Left renal cortex interstitium (tissue), 4 donors: ENCODE data around the gene SPINK1. TPM values are rescaled to one million over a fixed set of nuclear protein-coding genes. Genes with fewer than 3 reads are reported as not detected.
"Not testable (repeated sequence)": the region's sequence is repeated elsewhere in the genome, so short reads cannot be mapped to it uniquely, and the experiment has no call there.

Experiments
- DNase-seq, 4 donors: peaks; one replicate each; pipeline ENCODE4 v3.0.0-alpha.2; 2013; ENCODE audit warnings: low read depth in 4 of 4, low spot score in 2 of 4, missing footprints in 1 of 4
- polyA plus RNA-seq, 4 donors: library from polyadenylated mRNA; unstranded; fragments of 120-200 nt; gene quantifications; one replicate each; pipeline ENCODE4 v1.2.1, GENCODE V29; 2013; ENCODE audit not compliant: insufficient read length in 4 of 4

SPINK1 gene
- polyA plus RNA-seq, result 10 to 100 TPM; 21.7 to 86.3 (median 42.9) TPM

- DNase-seq, result no peak
Measured at GRCh38 chr5:147831465-147831864, at the start of gene SPINK1. TSS of gene SPINK1 (minus strand) at chr5:147831671. CDS start at chr5:147831577, 94 bp downstream.

DNA sequence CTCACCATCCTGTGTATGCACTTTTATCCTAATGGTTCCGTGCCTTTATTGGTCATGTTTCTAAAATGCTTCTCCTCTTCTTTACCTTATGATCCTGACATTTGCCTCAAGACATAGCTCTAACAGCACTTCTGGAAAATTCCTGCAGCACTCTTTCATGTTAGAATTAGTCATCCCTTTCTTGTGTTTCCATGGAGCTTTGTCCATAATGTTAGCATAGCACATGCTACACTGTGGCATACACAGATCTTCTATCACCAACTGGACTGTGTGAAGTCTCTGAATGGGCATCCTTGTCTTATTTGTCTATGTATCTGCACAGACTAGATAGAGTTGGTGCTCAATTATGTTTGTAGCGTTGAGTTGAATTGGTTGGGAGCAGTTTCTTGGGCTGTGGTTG, 49.0 kb upstream of the SPINK1 start:
- no peak for DNase-seq

GRCh38 chr5:147879784-147880183, 48.3 kb upstream of the SPINK1 start:
- DNase-seq, result no peak

- DNase-seq, result no peak
Measured at GRCh38 chr5:147878066-147878759, 46.7 kb upstream of the SPINK1 start, which contains the start of gene SCGB3A2. TSS of gene SCGB3A2 (plus strand) at chr5:147878711. CDS start at chr5:147878804, 93 bp downstream.

DNA sequence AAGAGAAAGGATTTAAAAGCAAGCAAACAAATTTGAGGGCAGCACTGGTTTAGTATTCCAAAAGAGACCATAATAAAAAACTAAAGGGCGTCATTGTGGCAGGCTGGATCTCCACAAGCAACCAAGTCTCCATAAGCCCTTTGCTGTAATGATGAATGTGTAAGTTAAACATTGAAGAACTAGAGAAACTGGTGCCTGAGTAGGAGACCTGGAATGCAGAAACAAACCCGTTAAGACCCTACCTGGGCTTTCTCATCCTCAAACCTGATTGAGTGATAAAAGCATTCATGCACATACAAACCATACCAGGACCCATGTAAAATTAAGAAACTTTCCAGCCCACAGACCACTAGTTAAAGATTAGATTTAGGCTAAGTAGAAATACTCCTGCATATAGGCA, 45.2 kb upstream of the SPINK1 start:
- no peak for DNase-seq

DNA sequence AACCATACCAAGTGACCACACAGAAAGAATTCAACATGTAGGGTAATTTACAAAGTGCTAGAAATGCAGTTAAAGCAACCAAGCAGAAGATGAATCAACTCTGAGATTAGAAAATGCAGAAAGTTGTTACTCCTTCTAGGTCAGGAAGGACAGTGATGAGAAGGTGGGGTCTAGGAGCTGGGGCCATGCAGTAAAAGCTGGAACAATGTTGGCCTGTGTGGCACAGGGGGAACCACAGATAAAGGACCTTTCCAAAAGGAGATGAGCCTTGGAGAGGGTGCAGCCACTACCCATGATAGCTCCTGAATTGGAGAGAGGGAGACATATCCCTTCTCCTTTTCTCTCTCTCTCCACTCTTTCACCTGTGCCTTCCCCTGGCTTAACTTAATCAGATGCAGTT, 44.7 kb upstream of the SPINK1 start:
- DNase-seq, result no peak

GRCh38 chr5:147874910-147875367, 43.5 kb upstream of the SPINK1 start:
- DNase-seq, result no peak

DNA sequence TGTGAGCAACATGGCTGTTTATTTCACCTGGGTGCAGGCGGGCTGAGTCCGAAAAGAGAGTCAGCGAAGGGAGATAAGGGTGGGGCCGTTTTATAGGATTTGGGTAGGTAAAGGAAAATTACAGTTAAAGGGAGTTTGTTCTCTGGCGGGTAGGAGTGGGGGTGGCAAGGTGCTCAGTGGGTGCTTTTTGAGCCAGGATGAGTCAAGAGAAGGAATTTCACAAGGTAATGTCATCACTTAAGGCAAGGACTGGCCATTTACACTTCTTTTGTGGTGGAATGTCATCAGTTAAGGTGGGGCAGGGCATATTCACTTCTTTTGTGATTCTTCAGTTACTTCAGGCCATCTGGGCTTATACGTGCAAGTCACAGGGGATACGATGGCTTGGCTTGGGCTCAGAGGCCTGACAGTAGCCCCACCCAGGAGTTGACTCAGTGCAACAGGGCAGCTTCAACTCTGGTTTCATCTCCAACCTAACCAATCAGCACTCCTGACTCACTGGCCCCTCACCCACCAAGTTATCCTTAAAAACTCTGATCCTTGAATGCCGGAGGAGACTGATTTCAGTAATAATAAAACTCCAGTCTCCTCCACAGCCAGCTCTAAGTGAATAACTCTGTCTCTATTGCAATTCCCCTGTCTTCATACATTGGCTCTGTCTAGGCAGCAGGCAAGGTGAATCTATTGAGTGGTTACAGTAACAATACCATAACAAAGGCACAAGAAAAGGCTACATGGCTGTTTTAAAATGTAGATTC, 42.8 kb upstream of the SPINK1 start:
- DNase-seq, result not testable (repeated sequence)

- DNase-seq, result not testable (repeated sequence)
Measured at GRCh38 chr5:147872744-147873435, 41.4 kb upstream of the SPINK1 start.

DNA sequence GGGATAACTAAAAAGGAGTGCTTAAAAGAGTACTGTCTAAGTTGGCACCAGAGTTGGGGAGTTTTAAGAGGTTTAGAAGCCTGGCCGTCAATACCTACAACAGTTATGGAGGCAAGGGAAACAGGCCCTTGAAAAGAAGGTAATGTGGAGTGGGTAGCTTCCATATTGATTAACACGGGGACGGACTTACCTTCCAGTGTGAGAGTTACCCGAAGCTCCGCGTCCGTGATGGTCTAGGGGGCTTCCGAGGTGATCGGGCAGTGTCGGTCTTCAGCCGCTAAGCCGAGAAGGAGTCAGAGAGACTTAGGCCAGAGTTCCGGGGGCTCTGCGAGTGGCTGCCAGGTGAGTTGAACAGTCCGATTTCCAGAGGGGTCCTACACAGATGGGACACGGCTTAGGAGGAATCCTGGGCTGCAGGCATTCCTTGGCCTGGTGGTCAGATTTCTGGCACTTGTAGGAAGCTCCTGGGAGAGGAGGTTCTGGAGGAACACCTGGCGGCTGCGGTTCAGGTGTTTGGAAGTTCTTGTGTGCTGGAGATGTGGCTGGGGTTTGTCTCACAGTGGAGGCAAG, 40.6 kb upstream of the SPINK1 start:
- DNase-seq, result not testable (repeated sequence)

- DNase-seq, result not testable (repeated sequence)
Measured at GRCh38 chr5:147869892-147870291, 38.4 kb upstream of the SPINK1 start.

GRCh38 chr5:147869112-147869511, 37.6 kb upstream of the SPINK1 start:
- DNase-seq, result no peak

DNA sequence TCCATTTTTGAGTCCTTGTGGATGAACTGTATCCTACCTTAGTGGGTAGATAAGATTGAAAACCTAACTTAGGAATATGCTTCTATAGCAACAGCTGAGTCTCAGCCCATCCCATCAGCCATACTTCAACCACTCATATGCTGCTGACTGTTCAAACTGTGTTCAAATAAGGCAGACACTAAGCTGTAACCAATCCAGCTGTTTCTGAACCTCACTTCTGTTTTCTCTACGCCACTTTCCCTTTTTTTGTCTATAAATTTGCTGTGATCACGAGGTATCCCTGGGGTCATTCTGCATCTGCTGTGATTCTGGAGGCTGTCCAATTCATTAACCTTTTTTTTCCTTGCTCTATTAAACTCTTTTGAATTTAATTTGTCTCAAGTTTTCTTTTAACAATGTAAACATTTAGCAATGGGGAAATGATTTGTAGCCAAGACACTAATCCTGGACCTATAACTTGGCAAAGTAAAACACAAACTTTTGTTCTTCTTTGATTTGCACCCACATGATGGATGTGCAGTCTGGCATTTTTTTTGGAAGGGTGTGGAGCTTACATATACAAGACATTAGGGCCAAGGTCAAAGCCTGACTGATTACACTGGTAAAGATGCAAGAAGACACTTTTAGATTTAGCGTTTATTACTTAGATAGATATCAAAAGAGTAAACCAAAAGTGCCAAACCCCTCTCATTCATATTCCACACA, 32.1 kb upstream of the SPINK1 start:
- no peak for DNase-seq

DNA sequence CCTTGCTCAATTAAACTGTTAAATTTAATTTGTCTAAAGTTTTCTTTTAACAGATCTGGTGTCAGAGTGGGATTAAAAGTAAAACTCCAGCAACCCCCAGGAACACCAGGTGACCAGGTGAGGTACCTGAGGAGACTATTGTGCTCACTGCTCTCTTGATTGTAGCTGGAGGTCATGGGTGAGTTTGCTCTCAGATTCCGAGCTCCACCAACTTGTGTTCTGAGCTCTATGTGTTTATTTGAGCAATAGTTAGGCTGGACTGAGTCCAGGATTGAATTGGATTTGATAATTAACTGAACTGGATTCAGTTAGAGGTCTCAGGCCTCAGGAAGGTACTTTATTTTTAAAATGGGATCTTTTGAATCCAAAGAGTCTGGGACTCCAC, 29.2 kb upstream of the SPINK1 start:
- no peak for DNase-seq

- DNase-seq, result no peak
Measured at GRCh38 chr5:147859962-147860640, 28.6 kb upstream of the SPINK1 start.

DNA sequence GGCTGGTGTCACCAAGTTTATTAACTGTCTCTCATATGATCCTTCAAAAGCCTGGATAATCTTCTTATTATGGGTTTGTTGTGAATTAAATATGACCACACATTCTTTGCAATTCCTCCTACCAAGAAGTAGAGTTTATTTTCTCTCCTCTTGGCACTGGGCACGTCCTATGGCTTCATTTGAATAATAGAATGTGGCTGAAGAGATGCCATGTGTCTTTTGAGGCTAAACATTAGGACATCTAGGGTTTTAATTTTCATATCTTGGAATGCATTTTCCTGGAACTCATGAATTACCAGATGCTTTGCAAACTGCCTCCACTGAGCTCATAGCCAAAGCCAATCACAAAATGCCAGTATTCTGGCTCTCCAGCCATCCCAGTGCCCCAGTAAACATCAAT, 27.1 kb upstream of the SPINK1 start:
- DNase-seq, result no peak

GRCh38 chr5:147857302-147858129, 26.0 kb upstream of the SPINK1 start:
- peak in 2 of 4 donors; percentile 26 to 50 for DNase-seq

GRCh38 chr5:147856801-147857200, 25.3 kb upstream of the SPINK1 start:
- no peak for DNase-seq

GRCh38 chr5:147855774-147856069, 24.3 kb upstream of the SPINK1 start:
- DNase-seq, result no peak
